KMS-11 (cell line): ENCODE results near the gene FBXL19.

Experiments
- H2AFZ ChIP-seq: fragments of 200-600 bp; sonication (generic); 2 replicates; pipeline ENCODE4 v1.6.1; 2016; ENCODE audit warnings: antibody characterized with exemption, mixed run types, low read depth
- H3K27ac ChIP-seq: fragments of 200-600 bp; sonication (generic); 2 replicates; pipeline ENCODE4 v1.6.1; 2016; ENCODE audit warnings: mild to moderate bottlenecking, mixed run types
- H3K27me3 ChIP-seq: fragments of 200-600 bp; sonication (generic); 2 replicates; pipeline ENCODE4 v1.6.1; 2017; ENCODE audit warnings: mild to moderate bottlenecking, low read depth, mixed run types, moderate library complexity; ENCODE audit not compliant: insufficient read depth
- H3K36me3 ChIP-seq: fragments of 200-600 bp; sonication (generic); 2 replicates; pipeline ENCODE4 v1.6.1; 2017; ENCODE audit warnings: mild to moderate bottlenecking, mixed run types; ENCODE audit not compliant: insufficient read depth
- H3K4me1 ChIP-seq: fragments of 200-600 bp; sonication (generic); 2 replicates; pipeline ENCODE4 v1.6.1; 2016; ENCODE audit warnings: mild to moderate bottlenecking, low read depth, mixed run types; ENCODE audit not compliant: poor library complexity, severe bottlenecking
- H3K4me2 ChIP-seq: fragments of 200-600 bp; sonication (generic); 2 replicates; pipeline ENCODE4 v1.7.0; 2016; ENCODE audit warnings: mild to moderate bottlenecking, mixed run types
- H3K4me3 ChIP-seq: fragments of 200-600 bp; sonication (generic); IDR thresholded peaks from 2 replicates; pipeline ENCODE4 v1.6.1; 2017; ENCODE audit warnings: low read depth, low read length, mixed read lengths; ENCODE audit not compliant: insufficient read depth
- H3K79me2 ChIP-seq: fragments of 200-600 bp; sonication (generic); 2 replicates; pipeline ENCODE4 v1.6.1; 2016; ENCODE audit warnings: low read depth, mixed run types; ENCODE audit not compliant: insufficient read depth
- H3K9ac ChIP-seq: fragments of 200-600 bp; sonication (generic); 2 replicates; pipeline ENCODE4 v1.6.1; 2016; ENCODE audit warnings: mild to moderate bottlenecking, mixed run types
- H4K20me1 ChIP-seq: fragments of 200-600 bp; sonication (generic); 2 replicates; pipeline ENCODE4 v1.6.1; 2016; ENCODE audit warnings: mild to moderate bottlenecking, mixed run types; ENCODE audit not compliant: insufficient read depth
- TF ChIP-seq, protein P1 (sequence below): fragments of 200-600 bp; sonication (generic); conservative IDR thresholded peaks from 2 replicates; pipeline ENCODE4 v1.6.1; 2017; ENCODE audit warnings: low read depth, mild to moderate bottlenecking, antibody characterized with exemption, low read length, moderate library complexity, mixed read lengths

Gene FBXL19

DNA sequence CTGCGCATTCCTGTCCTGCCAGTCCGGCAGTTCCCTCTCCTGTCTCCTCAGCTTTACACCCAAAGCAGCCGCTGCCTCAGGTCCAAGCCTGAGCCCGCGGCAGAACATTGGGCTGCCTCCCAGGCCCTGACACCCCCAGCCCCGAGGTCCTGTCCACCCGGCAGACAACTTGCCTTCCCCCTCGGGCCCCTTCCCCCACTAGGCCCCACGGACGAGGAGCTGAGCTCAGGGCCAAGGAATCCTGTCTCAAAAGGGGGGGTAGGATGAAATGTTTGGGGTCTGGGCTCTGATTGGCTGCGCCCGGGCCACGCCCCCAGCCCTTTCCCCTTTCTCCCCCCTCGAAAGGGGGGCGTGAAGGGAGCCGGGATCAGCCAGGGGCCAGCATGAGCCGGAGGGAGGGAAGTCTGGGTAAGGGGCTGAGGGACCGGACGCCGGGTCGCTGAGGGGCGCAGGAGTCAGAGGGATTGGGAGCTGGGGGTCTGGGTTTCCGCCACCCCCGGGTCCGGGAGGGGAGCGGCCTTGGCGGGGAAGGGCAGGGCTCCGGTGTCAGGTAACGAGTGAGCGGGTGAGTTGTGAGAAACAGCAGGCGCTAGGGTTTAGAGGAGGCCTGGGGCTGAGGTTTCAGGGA, 27.0 kb upstream of the FBXL19 start, which contains the start of gene CTF1:
Gene CTF1 (plus strand): TSS at position 354 of the 628 bp plus-strand sequence. CDS start 30 bp downstream, at position 384.
- TF ChIP-seq, protein P1, sequence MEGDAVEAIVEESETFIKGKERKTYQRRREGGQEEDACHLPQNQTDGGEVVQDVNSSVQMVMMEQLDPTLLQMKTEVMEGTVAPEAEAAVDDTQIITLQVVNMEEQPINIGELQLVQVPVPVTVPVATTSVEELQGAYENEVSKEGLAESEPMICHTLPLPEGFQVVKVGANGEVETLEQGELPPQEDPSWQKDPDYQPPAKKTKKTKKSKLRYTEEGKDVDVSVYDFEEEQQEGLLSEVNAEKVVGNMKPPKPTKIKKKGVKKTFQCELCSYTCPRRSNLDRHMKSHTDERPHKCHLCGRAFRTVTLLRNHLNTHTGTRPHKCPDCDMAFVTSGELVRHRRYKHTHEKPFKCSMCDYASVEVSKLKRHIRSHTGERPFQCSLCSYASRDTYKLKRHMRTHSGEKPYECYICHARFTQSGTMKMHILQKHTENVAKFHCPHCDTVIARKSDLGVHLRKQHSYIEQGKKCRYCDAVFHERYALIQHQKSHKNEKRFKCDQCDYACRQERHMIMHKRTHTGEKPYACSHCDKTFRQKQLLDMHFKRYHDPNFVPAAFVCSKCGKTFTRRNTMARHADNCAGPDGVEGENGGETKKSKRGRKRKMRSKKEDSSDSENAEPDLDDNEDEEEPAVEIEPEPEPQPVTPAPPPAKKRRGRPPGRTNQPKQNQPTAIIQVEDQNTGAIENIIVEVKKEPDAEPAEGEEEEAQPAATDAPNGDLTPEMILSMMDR, result no peak
- peak within 1 kb of the TSS; percentile 31; the same call in 1 of the 2 replicates for H3K4me2 ChIP-seq
- no peak within 1 kb of the TSS for H3K27ac ChIP-seq
- H4K20me1 ChIP-seq, result no peaks in the 10 kb centered on the region
- no peaks in the 10 kb centered on the region for H3K36me3 ChIP-seq
- no peak within 1 kb of the TSS for H3K4me3 ChIP-seq
- H3K9ac ChIP-seq, result no peak within 1 kb of the TSS
- no peaks in the 10 kb centered on the region for H3K79me2 ChIP-seq
- peak within 1 kb of the TSS; percentile 89 for H2AFZ ChIP-seq
- H3K27me3 ChIP-seq, result no peaks in the 10 kb centered on the region
- H3K4me1 ChIP-seq, result peaks cover 14% of the 10 kb centered on the region

DNA sequence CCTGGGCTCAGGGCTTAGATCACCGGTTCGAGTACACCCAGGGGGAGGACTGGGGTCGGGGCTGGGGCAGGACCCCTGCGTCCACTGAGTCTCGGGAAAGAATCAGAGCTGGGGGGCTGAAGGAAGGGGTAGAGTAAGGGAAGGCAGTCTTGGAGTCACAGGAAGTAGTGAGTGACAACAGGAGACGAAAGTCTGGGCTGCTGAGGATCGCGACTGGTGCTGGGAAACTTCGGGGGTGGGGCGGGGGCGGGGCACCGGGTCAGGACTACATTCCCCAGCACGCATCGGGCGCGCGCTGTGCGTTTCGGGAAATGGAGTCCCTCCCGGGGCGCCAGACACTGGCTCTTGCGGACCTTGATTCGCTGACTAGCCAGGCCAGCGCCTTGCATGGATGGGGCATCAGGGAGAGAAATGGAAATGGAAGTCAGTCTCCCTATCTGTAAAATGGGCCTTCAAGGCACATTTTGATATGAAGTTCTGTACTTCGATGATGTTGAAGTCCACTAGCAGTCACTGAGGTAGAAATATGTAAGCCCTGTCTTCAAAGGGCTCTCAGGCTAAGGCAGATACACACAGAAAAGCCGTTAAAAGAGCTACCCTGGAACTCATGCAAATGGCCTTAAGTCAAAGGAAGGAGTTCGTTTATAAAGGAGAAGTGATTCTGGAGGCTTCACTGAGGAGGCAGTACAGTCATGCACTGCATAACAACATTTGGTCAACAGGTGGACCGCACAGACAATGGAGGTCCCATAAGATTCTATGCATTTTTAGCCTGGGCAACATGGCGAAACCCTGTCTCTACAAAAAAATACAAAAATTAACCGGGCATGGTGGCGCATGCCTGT, 26.3 kb upstream of the FBXL19 start:
- Histone ChIP-seq H3K79me2 (no peaks in the 10 kb centered on the region), H4K20me1 (no peaks in the 10 kb centered on the region), H3K36me3 (no peaks in the 10 kb centered on the region), H3K27ac (no peak overlapping the region), H2AFZ (peak overlapping the region; percentile 89), H3K9ac (no peak overlapping the region), H3K4me3 (no peak overlapping the region), H3K4me2 (peak overlapping the region; percentile 31; the same call in 1 of the 2 replicates), H3K27me3 (no peaks in the 10 kb centered on the region), H3K4me1 (peaks cover 19% of the 10 kb centered on the region)
- TF ChIP-seq, protein P1, result 0 out of 2 replicates have a peak, but pooled peaks have one; percentile 16

DNA sequence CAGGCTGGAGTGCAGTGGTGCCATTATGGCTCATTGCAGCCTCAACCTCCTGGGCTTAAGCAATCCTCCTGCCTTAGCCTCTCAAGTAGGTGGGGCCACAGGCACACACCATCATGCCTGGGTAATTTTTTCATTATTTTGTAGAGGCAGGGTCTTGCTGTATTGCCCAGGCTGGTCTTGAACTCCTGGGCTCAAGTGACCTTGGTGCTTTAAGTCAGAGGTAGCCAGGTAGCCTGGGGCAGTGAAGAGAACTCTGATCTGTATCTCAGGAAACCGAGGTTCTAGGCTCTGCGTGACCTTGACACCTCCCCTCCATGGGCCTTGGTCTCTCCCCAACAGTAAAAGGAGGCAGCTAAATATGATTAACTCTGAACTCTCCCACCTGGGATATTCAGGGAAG, 23.6 kb upstream of the FBXL19 start:
- peaks cover 24% of the 10 kb centered on the region for H3K4me1 ChIP-seq
- H3K36me3 ChIP-seq, result no peaks in the 10 kb centered on the region
- no peaks in the 10 kb centered on the region for H3K79me2 ChIP-seq
- no peak overlapping the region for H3K27ac ChIP-seq
- H3K4me2 ChIP-seq, result no peak overlapping the region
- H3K9ac ChIP-seq, result no peak overlapping the region
- no peak overlapping the region for H2AFZ ChIP-seq
- no peaks in the 10 kb centered on the region for H4K20me1 ChIP-seq
- TF ChIP-seq, protein P1, result no peak
- no peaks in the 10 kb centered on the region for H3K27me3 ChIP-seq
- H3K4me3 ChIP-seq, result no peak overlapping the region

DNA sequence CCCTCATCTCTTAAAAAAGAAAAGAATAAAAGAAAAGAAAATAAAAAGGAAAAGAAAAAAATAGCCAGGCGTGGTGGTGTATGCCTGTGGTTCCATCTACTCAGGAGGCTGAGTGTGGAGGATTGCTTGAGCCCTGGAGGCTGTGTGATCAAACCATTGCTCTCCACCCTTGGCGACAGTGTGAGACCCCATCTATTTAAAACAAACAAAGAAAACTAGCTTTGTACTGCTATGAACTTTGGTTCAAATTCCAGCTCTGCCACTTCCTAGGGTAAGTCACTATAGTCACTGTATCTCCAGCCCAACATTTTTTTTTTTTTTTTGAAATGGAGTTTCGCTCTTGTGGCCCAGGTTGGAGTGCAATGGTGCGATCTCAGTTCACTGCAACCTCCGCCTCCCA, 22.8 kb upstream of the FBXL19 start:
- Histone ChIP-seq H3K4me2 (no peak overlapping the region), H3K79me2 (no peaks in the 10 kb centered on the region), H2AFZ (no peak overlapping the region), H3K9ac (no peak overlapping the region), H4K20me1 (no peaks in the 10 kb centered on the region), H3K27ac (no peak overlapping the region), H3K36me3 (no peaks in the 10 kb centered on the region), H3K4me1 (peaks cover 24% of the 10 kb centered on the region), H3K27me3 (no peaks in the 10 kb centered on the region), H3K4me3 (no peak overlapping the region)
- TF ChIP-seq, protein P1, result no peak
